Ovary (tissue), 3 donors: Measurements from ENCODE around the gene ATL1.

Experiments
- CTCF ChIP-seq, 3 donors: fragments of 450-650 bp in 2 of 3; fragments of 200-600 bp in 1 of 3; IDR thresholded peaks; one replicate each; pipeline versions ENCODE4 v1.5.1 to v1.8.0; 2016 to 2022; ENCODE audit warnings: antibody characterized with exemption in 3 of 3, mild to moderate bottlenecking in 1 of 3
- EP300 ChIP-seq: sonication (generic); formaldehyde crosslinking; IDR thresholded peaks from one replicate; pipeline ENCODE4 v1.6.1; 2017; ENCODE audit warnings: antibody characterized with exemption
- POLR2A ChIP-seq: fragments of 450-650 bp; IDR thresholded peaks from one replicate; pipeline ENCODE4 v1.6.1; 2017; ENCODE audit warnings: antibody characterized with exemption, mild to moderate bottlenecking, moderate library complexity
- donor health status: DM: no; HTN: no; CAD: no.

GRCh38 chr14:50551877-50552276 lies 8.1 kb upstream of the ATL1 start:
- no peak for TF ChIP-seq POLR2A
- no peak for TF ChIP-seq CTCF (IDR thresholded peaks at IDR 0.05)
- TF ChIP-seq EP300 = no peak
